WTC11 (cell line): ENCODE measurements around the gene SRC. TPM values are rescaled to one million over a fixed set of nuclear protein-coding genes. Genes with fewer than 3 reads are reported as not detected.

Experiments
- ATAC-seq: fragments of 200-7000 bp; cut with Tn5 transposase; 2 replicates; pipeline ENCODE4 v1.10.0; 2021; ENCODE audit warnings: mild to moderate bottlenecking, moderate library complexity
- CTCF ChIA-PET: fragments of 300-600 bp; sonication (Branson Sonifier 250); formaldehyde crosslinking; loops from one replicate; lab custom pipeline; 2021; ENCODE audit warnings: antibody characterized with exemption; lab: Charles Lee
- POLR2A ChIA-PET: fragments of 350-600 bp; sonication (Branson Sonifier 250); formaldehyde crosslinking; loops from one replicate; lab custom pipeline; 2021; ENCODE audit warnings: antibody characterized with exemption; lab: Charles Lee
- DNase-seq: peaks from one replicate; pipeline ENCODE4 v3.0.0; 2021; ENCODE audit warnings: low spot score
- H3K27ac Mint-ChIP-seq: 2 replicates; pipeline ENCODE4 v1.8.0; 2021; ENCODE audit warnings: mixed read lengths
- H3K27me3 Mint-ChIP-seq: 2 replicates; pipeline ENCODE4 v1.8.0; 2021; ENCODE audit warnings: low read depth, mild to moderate bottlenecking, moderate library complexity, mixed read lengths
- H3K36me3 Mint-ChIP-seq: 2 replicates; pipeline ENCODE4 v1.8.0; 2021; ENCODE audit warnings: mixed read lengths
- H3K4me1 Mint-ChIP-seq: 2 replicates; pipeline ENCODE4 v1.8.0; 2022; ENCODE audit warnings: mixed read lengths
- H3K4me3 Mint-ChIP-seq: 2 replicates; pipeline ENCODE4 v1.8.0; 2021; ENCODE audit warnings: mild to moderate bottlenecking, moderate library complexity, mixed read lengths
- H3K9me3 Mint-ChIP-seq: 2 replicates; pipeline ENCODE4 v1.8.0; 2021; ENCODE audit warnings: mixed read lengths
- ATF6 ChIP-seq: sonication (generic); formaldehyde crosslinking; IDR thresholded peaks from 2 replicates; pipeline ENCODE4 v1.8.1; 2023; ENCODE audit warnings: mild to moderate bottlenecking, missing genetic modification reagents
- CDX4 ChIP-seq: fragments of 250-450 bp; sonication (Bioruptor Pico); IDR thresholded peaks from 2 replicates; pipeline ENCODE4 v1.9.0; 2021; ENCODE audit warnings: moderate library complexity, mild to moderate bottlenecking, inconsistent platforms, borderline replicate concordance
- ETV6 ChIP-seq: sonication (generic); formaldehyde crosslinking; IDR thresholded peaks from 2 replicates; pipeline ENCODE4 v1.8.1; 2022; ENCODE audit warnings: mild to moderate bottlenecking, missing genetic modification reagents
- FOXP4 ChIP-seq: sonication (generic); formaldehyde crosslinking; IDR thresholded peaks from 2 replicates; pipeline ENCODE4 v1.8.0; 2022; ENCODE audit warnings: mild to moderate bottlenecking, missing genetic modification reagents
- PREB ChIP-seq: sonication (generic); formaldehyde crosslinking; IDR thresholded peaks from 2 replicates; pipeline ENCODE4 v1.8.1; 2022; ENCODE audit warnings: mild to moderate bottlenecking, missing genetic modification reagents, moderate library complexity, borderline replicate concordance
- RELA ChIP-seq: sonication (generic); formaldehyde crosslinking; IDR thresholded peaks from 2 replicates; pipeline ENCODE4 v1.8.1; 2022; ENCODE audit warnings: missing genetic modification reagents, mild to moderate bottlenecking, borderline replicate concordance
- RORB ChIP-seq: fragments of 250-450 bp; sonication (Bioruptor Pico); IDR thresholded peaks from 2 replicates; pipeline ENCODE4 v1.9.0; 2021; ENCODE audit warnings: mild to moderate bottlenecking
- ZNF232 ChIP-seq: sonication (generic); formaldehyde crosslinking; IDR thresholded peaks from 2 replicates; pipeline ENCODE4 v1.8.0; 2022; ENCODE audit warnings: mild to moderate bottlenecking, missing genetic modification reagents
- ZNF396 ChIP-seq: fragments of 250-450 bp; sonication (Bioruptor Pico); IDR thresholded peaks from 2 replicates; pipeline ENCODE4 v1.8.0; 2021; ENCODE audit warnings: mild to moderate bottlenecking, moderate library complexity, borderline replicate concordance
- ZNF416 ChIP-seq: fragments of 250-450 bp; sonication (Bioruptor Pico); IDR thresholded peaks from 2 replicates; pipeline ENCODE4 v1.9.0; 2021; ENCODE audit warnings: mild to moderate bottlenecking, inconsistent platforms
- ZNF423 ChIP-seq: fragments of 250-450 bp; sonication (Bioruptor Pico); IDR thresholded peaks from 2 replicates; pipeline ENCODE4 v2.1.2; 2022; ENCODE audit warnings: mild to moderate bottlenecking, moderate library complexity
- ZNF532 ChIP-seq: fragments of 250-450 bp; sonication (Bioruptor Pico); IDR thresholded peaks from 2 replicates; pipeline ENCODE4 v1.9.0; 2021; ENCODE audit warnings: mild to moderate bottlenecking, borderline replicate concordance
- total RNA-seq: library from RNA; stranded (reverse); gene quantifications from 3 replicates; pipeline ENCODE4 v1.2.3, GENCODE V29; 2021
- TF ChIP-seq, protein P1 (sequence below): fragments of 250-450 bp; sonication (Bioruptor Pico); conservative IDR thresholded peaks from 2 replicates; pipeline ENCODE4 v1.9.0; 2021; ENCODE audit warnings: mild to moderate bottlenecking
- TF ChIP-seq, protein P2 (sequence below): sonication (generic); formaldehyde crosslinking; IDR thresholded peaks from 2 replicates; pipeline ENCODE4 v1.8.1; 2022; ENCODE audit warnings: low read depth, missing genetic modification reagents, borderline replicate concordance
- TF ChIP-seq, protein P3 (sequence below): fragments of 250-450 bp; sonication (Bioruptor Pico); IDR thresholded peaks from 2 replicates; pipeline ENCODE4 v1.9.0; 2021; ENCODE audit warnings: mild to moderate bottlenecking

SRC gene
- total RNA-seq, 1 experiment from 2014 or later, result 33.3 TPM

DNA sequence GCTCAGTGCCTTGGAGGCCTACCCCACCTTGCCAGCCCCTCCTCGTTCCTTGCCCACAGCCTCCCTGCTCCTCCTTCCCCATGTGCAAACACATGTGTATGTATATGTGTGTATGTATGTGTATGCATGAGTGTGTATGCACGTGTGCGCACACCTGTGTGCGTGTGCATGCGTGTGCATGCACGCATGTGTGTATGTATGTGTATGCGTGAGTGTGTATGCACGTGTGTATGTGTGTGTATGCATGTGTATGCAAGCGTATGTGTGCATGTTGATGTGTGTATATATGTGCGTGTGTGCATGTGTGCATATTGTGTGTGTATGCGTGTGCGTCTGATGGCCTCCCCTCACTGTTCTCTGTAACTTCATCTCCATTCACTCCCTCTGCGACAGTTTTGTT lies 74.7 kb downstream of the SRC start (continued):
- TF ChIP-seq PREB (no peak), CDX4 (CRISPR knock-in tag) (no peak), ZNF232 (CRISPR knock-in tag) (no peak), RELA (CRISPR knock-in tag) (no peak), FOXP4 (CRISPR knock-in tag) (no peak), ATF6 (CRISPR knock-in tag) (no peak), ZNF396 (CRISPR knock-in tag) (no peak), ZNF416 (CRISPR knock-in tag) (no peak)
- TF ChIP-seq, protein P1, sequence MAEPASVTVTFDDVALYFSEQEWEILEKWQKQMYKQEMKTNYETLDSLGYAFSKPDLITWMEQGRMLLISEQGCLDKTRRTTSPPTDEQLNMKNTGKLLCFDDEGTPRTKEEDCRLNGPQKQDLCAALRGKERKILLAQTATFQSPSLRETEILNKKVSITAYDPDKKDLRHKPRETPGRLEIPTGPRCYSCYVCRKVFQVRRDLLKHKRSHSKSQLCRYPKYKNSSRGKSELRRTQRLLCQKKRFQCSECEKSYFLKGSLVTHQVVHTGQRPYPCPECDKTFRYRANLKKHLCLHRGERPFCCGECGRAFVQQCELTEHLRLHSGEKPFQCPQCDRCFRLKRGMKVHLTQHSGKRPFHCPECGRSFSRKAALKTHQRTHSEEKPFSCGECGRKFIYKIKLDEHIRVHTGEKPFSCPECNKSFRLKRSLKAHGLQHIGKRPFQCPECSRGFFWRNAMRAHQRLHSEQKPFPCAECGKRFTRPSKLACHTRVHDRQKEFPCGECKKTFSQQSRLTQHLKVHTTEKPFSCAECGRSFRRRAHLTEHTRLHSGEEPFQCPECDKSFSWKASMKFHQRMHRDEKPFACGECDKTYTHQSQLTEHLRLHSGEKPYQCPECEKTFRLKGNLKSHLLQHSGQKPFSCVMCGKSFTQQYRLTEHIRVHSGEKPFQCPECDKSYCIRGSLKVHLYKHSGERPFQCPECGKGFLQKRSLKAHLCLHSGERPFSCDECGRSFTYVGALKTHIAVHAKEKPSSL (CRISPR knock-in tag), result no peak
- TF ChIP-seq, protein P2, sequence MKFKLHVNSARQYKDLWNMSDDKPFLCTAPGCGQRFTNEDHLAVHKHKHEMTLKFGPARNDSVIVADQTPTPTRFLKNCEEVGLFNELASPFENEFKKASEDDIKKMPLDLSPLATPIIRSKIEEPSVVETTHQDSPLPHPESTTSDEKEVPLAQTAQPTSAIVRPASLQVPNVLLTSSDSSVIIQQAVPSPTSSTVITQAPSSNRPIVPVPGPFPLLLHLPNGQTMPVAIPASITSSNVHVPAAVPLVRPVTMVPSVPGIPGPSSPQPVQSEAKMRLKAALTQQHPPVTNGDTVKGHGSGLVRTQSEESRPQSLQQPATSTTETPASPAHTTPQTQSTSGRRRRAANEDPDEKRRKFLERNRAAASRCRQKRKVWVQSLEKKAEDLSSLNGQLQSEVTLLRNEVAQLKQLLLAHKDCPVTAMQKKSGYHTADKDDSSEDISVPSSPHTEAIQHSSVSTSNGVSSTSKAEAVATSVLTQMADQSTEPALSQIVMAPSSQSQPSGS, result no peak
- TF ChIP-seq, protein P3, sequence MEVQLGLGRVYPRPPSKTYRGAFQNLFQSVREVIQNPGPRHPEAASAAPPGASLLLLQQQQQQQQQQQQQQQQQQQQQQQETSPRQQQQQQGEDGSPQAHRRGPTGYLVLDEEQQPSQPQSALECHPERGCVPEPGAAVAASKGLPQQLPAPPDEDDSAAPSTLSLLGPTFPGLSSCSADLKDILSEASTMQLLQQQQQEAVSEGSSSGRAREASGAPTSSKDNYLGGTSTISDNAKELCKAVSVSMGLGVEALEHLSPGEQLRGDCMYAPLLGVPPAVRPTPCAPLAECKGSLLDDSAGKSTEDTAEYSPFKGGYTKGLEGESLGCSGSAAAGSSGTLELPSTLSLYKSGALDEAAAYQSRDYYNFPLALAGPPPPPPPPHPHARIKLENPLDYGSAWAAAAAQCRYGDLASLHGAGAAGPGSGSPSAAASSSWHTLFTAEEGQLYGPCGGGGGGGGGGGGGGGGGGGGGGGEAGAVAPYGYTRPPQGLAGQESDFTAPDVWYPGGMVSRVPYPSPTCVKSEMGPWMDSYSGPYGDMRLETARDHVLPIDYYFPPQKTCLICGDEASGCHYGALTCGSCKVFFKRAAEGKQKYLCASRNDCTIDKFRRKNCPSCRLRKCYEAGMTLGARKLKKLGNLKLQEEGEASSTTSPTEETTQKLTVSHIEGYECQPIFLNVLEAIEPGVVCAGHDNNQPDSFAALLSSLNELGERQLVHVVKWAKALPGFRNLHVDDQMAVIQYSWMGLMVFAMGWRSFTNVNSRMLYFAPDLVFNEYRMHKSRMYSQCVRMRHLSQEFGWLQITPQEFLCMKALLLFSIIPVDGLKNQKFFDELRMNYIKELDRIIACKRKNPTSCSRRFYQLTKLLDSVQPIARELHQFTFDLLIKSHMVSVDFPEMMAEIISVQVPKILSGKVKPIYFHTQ (CRISPR knock-in tag), result no peak

- POLR2A ChIA-PET, result no interaction called here
- CTCF ChIA-PET, result interaction anchor here (0.6 to 1.5 kb wide), 2 partner anchors 25 to 732 kb away, joined by 3 to 8 read pairs; no protein-coding TSS in a partner anchor
- no peaks in the 10 kb centered on the region for H3K36me3 Mint-ChIP-seq
- DNase-seq (no peak), ATAC-seq (no peak)
- H3K27ac Mint-ChIP-seq, result peak overlapping the region; percentile 91
- H3K9me3 Mint-ChIP-seq, result no peaks in the 10 kb centered on the region
- H3K4me3 Mint-ChIP-seq, result no peak overlapping the region
- no peaks in the 10 kb centered on the region; the same call in 1 of the 2 replicates for H3K27me3 Mint-ChIP-seq
- H3K4me1 Mint-ChIP-seq, result peaks cover 31% of the 10 kb centered on the region
- TF ChIP-seq ZNF423 (CRISPR knock-in tag) (no peak), RORB (CRISPR knock-in tag) (no peak), ETV6 (no peak), ZNF532 (CRISPR knock-in tag) (no peak)
These were observed 75.3 kb downstream of the SRC start for GRCh38 chr20:37421060-37421905.
